ENCODE data around the gene DYNC2I2. TPM values are rescaled to one million over a fixed set of nuclear protein-coding genes. Genes with fewer than 3 reads are reported as not detected.

Gene DYNC2I2
- total and polyA plus RNA-seq, 4 experiments from 2014 or later: 1.7 to 4.6 (median 3.3) TPM

GRCh38 chr9:128685636-128686489, 29.2 kb upstream of the DYNC2I2 start:
- Histone ChIP-seq H3K36me3 (ENCODE audit: insufficient read depth, low read length) (no peaks in the 10 kb centered on the region), H3K4me3 (ENCODE audit: low read length in 2 of 2) (peak overlapping the region; percentile 49 to 74), H3K4me1 (ENCODE audit: insufficient read depth, low read length) (peaks cover 57% of the 10 kb centered on the region), H3K27ac (ENCODE audit: low read depth, low read length) (peak overlapping the region; percentile 74), H3K9me3 (ENCODE audit: control insufficient read depth in 1 of 2, low read length in 2 of 2) (no peaks in the 10 kb centered on the region), H3K27me3 (ENCODE audit: insufficient read depth, low read length) (no peaks in the 10 kb centered on the region)
- ChIA-PET POLR2A (ENCODE audit: partially characterized antibody) (interaction anchor here (0.5 to 5.1 kb wide), 11 partner anchors 16 to 203 kb away, joined by 3 to 37 read pairs (median 12); partner anchors contain the start of genes DYNC2I2, ENDOG, GLE1 and PKN3), CTCF (ENCODE audit: partially characterized antibody) (interaction anchor here (1.5 kb wide), 1 partner anchor 16 kb away, joined by 6 read pairs; the partner anchor contains the start of gene PKN3)
- peaks cover 38 to 64% (median 50%) of the 10 kb centered on the region in 4 donors for H3K4me1 Mint-ChIP-seq
- H3K36me3 Mint-ChIP-seq: peaks cover 0 to 15% of the 10 kb centered on the region in 2 donors
- peaks cover 0 to 5% (median 0%) of the 10 kb centered on the region in 8 donors for H3K9me3 Mint-ChIP-seq
- DNase-seq: peak; percentile 32 to 59 (median 38)
- H3K27ac Mint-ChIP-seq: peak overlapping the region; percentile 93 to 99 (median 97)
- H3K27me3 Mint-ChIP-seq: peaks cover 0 to 1% of the 10 kb centered on the region in 2 donors
- H3K4me3 Mint-ChIP-seq: peak overlapping the region; percentile 86 to 99 (median 96)
- intact Hi-C loops (cut with micrococcal nuclease): no loop called here

DNA sequence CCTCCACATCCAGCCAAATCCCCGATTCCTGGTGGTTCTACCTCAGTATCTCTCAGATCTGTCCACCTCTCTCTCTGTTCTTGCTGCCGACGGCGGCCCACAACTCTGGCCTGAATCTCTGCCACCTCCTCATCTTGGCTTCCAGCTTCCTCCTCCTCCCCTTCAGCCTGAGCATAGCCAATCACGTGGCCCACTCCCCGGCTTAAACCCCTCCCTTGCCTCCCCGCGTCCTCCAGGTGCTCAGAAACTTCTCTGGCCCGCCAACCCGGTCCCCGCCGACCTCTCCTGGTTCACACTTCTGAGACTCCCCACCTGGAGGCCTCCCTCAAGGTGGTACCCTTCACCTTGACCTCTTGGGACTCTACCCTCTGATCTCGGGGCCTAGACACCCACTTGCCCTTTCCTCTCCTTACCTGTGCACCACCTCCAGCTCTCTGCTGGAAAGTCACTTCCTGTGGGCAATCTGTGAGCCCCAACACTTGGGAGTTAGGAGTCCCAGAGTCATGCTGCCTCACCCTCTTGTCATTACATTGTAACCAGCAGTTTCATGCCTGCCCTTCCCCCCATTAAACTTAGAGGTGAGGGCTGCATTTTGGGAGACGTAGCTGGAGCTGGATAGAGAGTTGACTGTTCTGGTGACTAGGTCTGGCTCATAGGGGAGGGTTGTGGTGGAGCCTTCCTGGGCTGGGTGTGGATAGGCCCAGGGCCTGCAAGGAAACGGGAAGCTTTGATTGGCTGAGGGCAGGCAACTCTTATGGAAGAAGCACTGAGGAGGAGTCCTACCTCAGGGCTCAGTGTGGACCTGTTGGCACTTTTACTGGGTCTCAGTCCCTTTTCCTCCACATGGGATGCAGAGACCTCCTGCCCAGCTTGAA, 27.9 kb upstream of the DYNC2I2 start:
- Histone ChIP-seq H3K27ac (ENCODE audit: low read depth, low read length) (peak overlapping the region; percentile 74), H3K4me3 (ENCODE audit: low read length in 2 of 2) (peak overlapping the region; percentile 37 to 74), H3K4me1 (ENCODE audit: insufficient read depth, low read length) (peaks cover 51% of the 10 kb centered on the region), H3K27me3 (ENCODE audit: insufficient read depth, low read length) (no peaks in the 10 kb centered on the region), H3K36me3 (ENCODE audit: insufficient read depth, low read length) (no peaks in the 10 kb centered on the region), H3K9me3 (ENCODE audit: control insufficient read depth in 1 of 2, low read length in 2 of 2) (no peaks in the 10 kb centered on the region)
- Mint-ChIP-seq H3K4me3 (peak overlapping the region; percentile 91 to 99 (median 96)), H3K27ac (peak overlapping the region; percentile 93 to 99 (median 97)), H3K36me3 (peaks cover 0 to 9% of the 10 kb centered on the region in 2 donors), H3K27me3 (no peaks in the 10 kb centered on the region), H3K4me1 (peaks cover 34 to 57% (median 45%) of the 10 kb centered on the region in 4 donors), H3K9me3 (peaks cover 0 to 2% (median 0%) of the 10 kb centered on the region in 8 donors)
- DNase-seq: peak; percentile 68 to 84 (median 75)
- ChIA-PET POLR2A (ENCODE audit: partially characterized antibody) (interaction anchor here (0.6 to 3.6 kb wide), 17 partner anchors 9 to 409 kb away, joined by 3 to 28 read pairs (median 5); partner anchors contain the start of genes DYNC2I2, ENDOG, GLE1 and GOLGA2), CTCF (ENCODE audit: partially characterized antibody) (interaction anchor here (0.5 to 1.5 kb wide), 4 partner anchors 17 to 134 kb away, joined by 3 to 6 read pairs (median 3); partner anchors contain the start of genes ENDOG and PKN3)
- intact Hi-C loops (cut with micrococcal nuclease): loop anchor here (1.0 kb wide), 1 partner anchor 28 kb away; the partner anchor contains the start of gene DYNC2I2

DNA sequence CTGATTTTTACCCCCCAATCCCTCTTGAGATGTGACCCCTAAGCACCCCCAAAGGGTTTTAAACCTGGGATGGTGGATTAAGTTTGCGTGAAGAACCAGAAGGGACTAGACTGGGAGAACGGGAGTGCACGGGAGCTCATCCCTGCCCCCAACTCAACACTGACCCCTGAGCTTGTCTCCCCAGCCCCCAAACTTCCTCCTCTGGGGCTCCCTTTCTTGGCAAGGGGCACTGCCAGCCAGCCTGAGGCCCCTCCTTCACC, 27.3 kb upstream of the DYNC2I2 start:
- H3K4me1 Mint-ChIP-seq: peaks cover 34 to 57% (median 45%) of the 10 kb centered on the region in 4 donors
- Histone ChIP-seq H3K36me3 (ENCODE audit: insufficient read depth, low read length) (no peaks in the 10 kb centered on the region), H3K4me1 (ENCODE audit: insufficient read depth, low read length) (peaks cover 51% of the 10 kb centered on the region), H3K27me3 (ENCODE audit: insufficient read depth, low read length) (no peaks in the 10 kb centered on the region), H3K27ac (ENCODE audit: low read depth, low read length) (peak overlapping the region; percentile 74), H3K4me3 (ENCODE audit: low read length in 2 of 2) (peak overlapping the region; percentile 37 to 74), H3K9me3 (ENCODE audit: control insufficient read depth in 1 of 2, low read length in 2 of 2) (no peaks in the 10 kb centered on the region)
- H3K27ac Mint-ChIP-seq: peak overlapping the region; percentile 93 to 99 (median 97)
- intact Hi-C loops (cut with micrococcal nuclease): loop anchor here (1.0 kb wide), 1 partner anchor 28 kb away; the partner anchor contains the start of gene DYNC2I2
- H3K4me3 Mint-ChIP-seq: peak overlapping the region; percentile 91 to 99 (median 96)
- CTCF ChIA-PET (ENCODE audit: partially characterized antibody): interaction anchor here (0.5 kb wide), 1 partner anchor 31 kb away, joined by 3 read pairs; no protein-coding TSS in a partner anchor
- POLR2A ChIA-PET (ENCODE audit: partially characterized antibody): interaction anchor here (0.6 to 3.6 kb wide), 13 partner anchors 9 to 408 kb away, joined by 3 to 28 read pairs (median 7); partner anchors contain the start of genes DYNC2I2, ENDOG, GOLGA2 and PKN3
- H3K9me3 Mint-ChIP-seq: peaks cover 0 to 2% (median 0%) of the 10 kb centered on the region in 8 donors
- DNase-seq: no peak
- peaks cover 0 to 9% of the 10 kb centered on the region in 2 donors for H3K36me3 Mint-ChIP-seq
- no peaks in the 10 kb centered on the region for H3K27me3 Mint-ChIP-seq

- peak in 2 of 5 donors; percentile 9 to 12 for DNase-seq
Observed at GRCh38 chr9:128683340-128684064, 26.9 kb upstream of the DYNC2I2 start.

DNA sequence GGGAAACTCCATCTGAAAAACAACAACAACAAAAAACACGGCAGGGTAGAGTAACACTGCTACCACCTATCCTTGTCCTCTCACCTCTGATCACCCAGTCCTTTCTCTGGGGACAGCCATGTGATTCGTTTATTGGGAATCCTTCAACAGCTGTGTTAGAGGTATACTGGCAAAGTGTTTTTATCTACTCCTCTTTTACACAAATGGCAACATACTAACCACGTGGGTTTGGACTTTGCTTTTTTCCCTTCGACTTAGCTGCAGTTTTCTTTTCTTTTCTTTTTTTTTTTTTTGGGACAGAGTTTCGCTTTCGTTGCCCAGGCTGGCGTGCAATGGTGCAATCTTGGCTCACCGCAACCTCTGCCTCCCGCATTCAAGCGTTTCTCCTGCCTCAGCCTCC, 21.1 kb upstream of the DYNC2I2 start:
- no peak overlapping the region for H3K27ac ChIP-seq (ENCODE audit: low read depth, low read length)
- no peaks in the 10 kb centered on the region for H3K9me3 Mint-ChIP-seq
- ChIA-PET POLR2A (ENCODE audit: partially characterized antibody) (no interaction called here), CTCF (ENCODE audit: partially characterized antibody) (interaction anchor here (1.1 kb wide), 2 partner anchors 24 to 30 kb away, joined by 3 to 4 read pairs; partner anchors contain the start of gene PKN3)
- intact Hi-C loops (cut with micrococcal nuclease): no loop called here
- H3K27ac Mint-ChIP-seq: no peak overlapping the region
- DNase-seq: no peak
- H3K4me1 ChIP-seq (ENCODE audit: insufficient read depth, low read length): no peaks in the 10 kb centered on the region
- no peak overlapping the region for H3K4me3 ChIP-seq (ENCODE audit: low read length in 2 of 2)
- H3K9me3 ChIP-seq (ENCODE audit: control insufficient read depth in 1 of 2, low read length in 2 of 2): no peaks in the 10 kb centered on the region
- H3K36me3 Mint-ChIP-seq: peaks cover 0 to 3% of the 10 kb centered on the region in 2 donors
- H3K4me1 Mint-ChIP-seq: peaks cover 0 to 4% (median 1%) of the 10 kb centered on the region in 4 donors
- no peaks in the 10 kb centered on the region for H3K36me3 ChIP-seq (ENCODE audit: insufficient read depth, low read length)
- H3K27me3 ChIP-seq (ENCODE audit: insufficient read depth, low read length): no peaks in the 10 kb centered on the region
- no peaks in the 10 kb centered on the region for H3K27me3 Mint-ChIP-seq
- H3K4me3 Mint-ChIP-seq: no peak overlapping the region

More at GRCh38 chr9:128683340-128684064, 26.9 kb upstream of the DYNC2I2 start:
- intact Hi-C loops (cut with micrococcal nuclease): loop anchor here (1.0 kb wide), 1 partner anchor 27 kb away; the partner anchor contains the start of gene DYNC2I2
- H3K27ac Mint-ChIP-seq: peak overlapping the region; percentile 65 to 99 (median 94)
- ChIA-PET CTCF (ENCODE audit: partially characterized antibody) (interaction anchor here (1.1 kb wide), 1 partner anchor 20 kb away, joined by 3 read pairs; no protein-coding TSS in a partner anchor), POLR2A (ENCODE audit: partially characterized antibody) (interaction anchor here (0.6 to 3.6 kb wide), 14 partner anchors 8 to 407 kb away, joined by 3 to 28 read pairs (median 6); partner anchors contain the start of genes DYNC2I2, ENDOG, GOLGA2 and PKN3)
- peaks cover 34 to 56% (median 45%) of the 10 kb centered on the region in 4 donors for H3K4me1 Mint-ChIP-seq
- peak overlapping the region; percentile 74 for H3K27ac ChIP-seq (ENCODE audit: low read depth, low read length)
- H3K36me3 ChIP-seq (ENCODE audit: insufficient read depth, low read length): no peaks in the 10 kb centered on the region
- peaks cover 0 to 9% of the 10 kb centered on the region in 2 donors for H3K36me3 Mint-ChIP-seq
- no peaks in the 10 kb centered on the region for H3K27me3 ChIP-seq (ENCODE audit: insufficient read depth, low read length)
- peak overlapping the region; percentile 91 to 99 (median 96) for H3K4me3 Mint-ChIP-seq
- H3K9me3 ChIP-seq (ENCODE audit: control insufficient read depth in 1 of 2, low read length in 2 of 2): no peaks in the 10 kb centered on the region
- peaks cover 0 to 2% (median 0%) of the 10 kb centered on the region in 8 donors for H3K9me3 Mint-ChIP-seq
- H3K27me3 Mint-ChIP-seq: no peaks in the 10 kb centered on the region
- peaks cover 51% of the 10 kb centered on the region for H3K4me1 ChIP-seq (ENCODE audit: insufficient read depth, low read length)
- peak overlapping the region; percentile 37 to 74 for H3K4me3 ChIP-seq (ENCODE audit: low read length in 2 of 2)

DNA sequence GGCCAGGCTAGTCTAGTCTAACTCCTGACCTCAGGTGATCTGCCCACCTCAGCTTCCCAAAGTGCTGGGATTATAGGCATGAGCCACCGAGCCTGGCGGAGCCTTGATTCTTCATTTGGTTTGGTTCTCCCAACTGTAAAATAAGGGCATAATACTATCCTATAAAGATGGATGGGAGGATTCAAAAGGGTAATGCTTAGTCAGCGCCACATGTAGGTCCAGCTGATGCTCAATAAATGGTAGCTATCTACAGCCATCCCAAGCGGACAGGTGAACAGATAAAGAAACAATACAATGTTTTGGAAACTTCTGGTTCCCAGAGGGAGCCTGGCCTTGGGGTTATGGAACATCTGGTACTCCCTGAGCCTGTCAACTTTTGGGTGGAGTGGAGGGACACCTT, 18.7 kb upstream of the DYNC2I2 start:
- H3K27ac Mint-ChIP-seq: peak overlapping the region in 1 of 7 donors; percentile 83
- CTCF ChIA-PET (ENCODE audit: partially characterized antibody): interaction anchor here (0.9 kb wide), 1 partner anchor 32 kb away, joined by 3 read pairs; no protein-coding TSS in a partner anchor
- POLR2A ChIA-PET (ENCODE audit: partially characterized antibody): interaction anchor here (1.9 to 2.4 kb wide), 2 partner anchors 9 to 14 kb away, joined by 4 to 7 read pairs; no protein-coding TSS in a partner anchor

More for the DNA sequence above, 18.7 kb upstream of the DYNC2I2 start:
- no peaks in the 10 kb centered on the region for H3K27me3 Mint-ChIP-seq
- DNase-seq: no peak
- Histone ChIP-seq H3K9me3 (ENCODE audit: control insufficient read depth in 1 of 2, low read length in 2 of 2) (no peaks in the 10 kb centered on the region), H3K27me3 (ENCODE audit: insufficient read depth, low read length) (no peaks in the 10 kb centered on the region), H3K27ac (ENCODE audit: low read depth, low read length) (no peak overlapping the region), H3K36me3 (ENCODE audit: insufficient read depth, low read length) (no peaks in the 10 kb centered on the region), H3K4me3 (ENCODE audit: low read length in 2 of 2) (no peak overlapping the region), H3K4me1 (ENCODE audit: insufficient read depth, low read length) (no peaks in the 10 kb centered on the region)
- no peaks in the 10 kb centered on the region for H3K36me3 Mint-ChIP-seq
- no peak overlapping the region for H3K4me3 Mint-ChIP-seq
- H3K9me3 Mint-ChIP-seq: no peaks in the 10 kb centered on the region
- intact Hi-C loops (cut with micrococcal nuclease): no loop called here
- no peaks in the 10 kb centered on the region for H3K4me1 Mint-ChIP-seq

All from CD4-positive, alpha-beta memory T cell (primary cell).